OCI-M2 (cell line): ENCODE data around the gene KIF18B.

Experiments used
- DNase-seq: peaks from one replicate; lab custom pipeline; 2025; ENCODE audit not compliant: unreplicated experiment; lab: John Stamatoyannopoulos, UW

KIF18B gene

GRCh38 chr17:44921122-44921882, 26.3 kb downstream of the KIF18B start:
- DNase-seq: no peak

- DNase-seq: no peak
Measured at GRCh38 chr17:44920565-44920940, 27.0 kb downstream of the KIF18B start.

GRCh38 chr17:44919885-44920564, 27.5 kb downstream of the KIF18B start:
- no peak for DNase-seq

- no peak for DNase-seq
Measured at GRCh38 chr17:44919411-44919810, 28.2 kb downstream of the KIF18B start.

- no peak for DNase-seq
Measured at GRCh38 chr17:44918006-44918405, 29.6 kb downstream of the KIF18B start.

GRCh38 chr17:44917456-44917855, 30.1 kb downstream of the KIF18B start:
- no peak for DNase-seq

GRCh38 chr17:44916781-44917241, 30.8 kb downstream of the KIF18B start:
- no peak for DNase-seq

- no peak for DNase-seq
Measured at GRCh38 chr17:44915862-44916780, 31.5 kb downstream of the KIF18B start.

- no peak for DNase-seq
Measured at GRCh38 chr17:44915321-44915726, 32.2 kb downstream of the KIF18B start, which contains the start of gene GFAP. Gene GFAP, minus strand, starts transcription at chr17:44915500. Its CDS starts 14 bp downstream, at chr17:44915486.

- DNase-seq: no peak
Measured at GRCh38 chr17:44914698-44915271, 32.8 kb downstream of the KIF18B start.

GRCh38 chr17:44914148-44914547, 33.4 kb downstream of the KIF18B start:
- no peak for DNase-seq

GRCh38 chr17:44913676-44914075, 33.9 kb downstream of the KIF18B start:
- no peak for DNase-seq

- no peak for DNase-seq
Measured at GRCh38 chr17:44912763-44913544, 34.6 kb downstream of the KIF18B start.

- DNase-seq: no peak
Measured at GRCh38 chr17:44911133-44912001, 36.2 kb downstream of the KIF18B start.

- no peak for DNase-seq
Measured at GRCh38 chr17:44910231-44911106, 37.1 kb downstream of the KIF18B start.

GRCh38 chr17:44909681-44910144, 37.9 kb downstream of the KIF18B start:
- DNase-seq: no peak

GRCh38 chr17:44908761-44909326, 38.7 kb downstream of the KIF18B start:
- no peak for DNase-seq
